ENCODE data around the gene TMEM178B. TPM values are rescaled to one million over a fixed set of nuclear protein-coding genes. Genes with fewer than 3 reads are reported as not detected.

The TMEM178B gene
- total and polyA plus RNA-seq, 9 of the 15 experiments (the other 6 are each of a cell fraction or from before 2014, with no cell fraction given), result under 0.01 to 0.03 (median 0.01) TPM; not detected in 5

DNA sequence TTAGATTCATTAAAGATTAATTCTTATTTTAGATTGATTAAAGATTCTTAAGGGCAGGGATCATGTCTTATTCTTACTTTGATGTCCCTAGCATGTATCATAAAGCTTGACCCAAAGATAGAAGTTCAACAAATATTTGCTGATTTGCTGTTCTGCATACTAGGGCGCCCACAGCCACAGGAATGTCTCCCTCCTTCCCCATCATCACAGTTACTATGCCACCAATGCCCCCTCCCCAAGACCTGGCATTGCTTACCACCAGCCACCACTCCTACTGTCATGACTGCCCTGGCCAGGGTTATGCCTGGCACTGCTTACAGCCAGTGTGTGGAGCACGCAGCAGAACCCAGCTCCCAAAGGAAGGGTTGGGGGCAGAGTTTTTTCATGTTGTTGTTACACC is 390.7 kb downstream of the TMEM178B start (continued):
- TF ChIP-seq ZNF609 (CRISPR knock-in tag; IDR thresholded peaks at IDR 0.05; ENCODE audit: borderline replicate concordance), result no peak
- TF ChIP-seq ZNF384 (IDR thresholded peaks at IDR 0.05; ENCODE audit: low read depth, low read length), result no peak
- TF ChIP-seq ZNF655 (CRISPR knock-in tag; IDR thresholded peaks at IDR 0.05), result no peak
- TF ChIP-seq ZFP30 (CRISPR knock-in tag; IDR thresholded peaks at IDR 0.05; ENCODE audit: borderline replicate concordance), result no peak
- TF ChIP-seq NCOA4 (IDR thresholded peaks at IDR 0.05; ENCODE audit: partially characterized antibody), result no peak
- TF ChIP-seq PRDM10 (IDR thresholded peaks at IDR 0.05; ENCODE audit: partially characterized antibody), result no peak
- TF ChIP-seq POLR3A (IDR thresholded peaks at IDR 0.05; ENCODE audit: borderline replicate concordance, extremely low read depth, insufficient read depth, insufficient read length), result no peak
- no peak for TF ChIP-seq CC2D1A (IDR thresholded peaks at IDR 0.05)
